Heart left ventricle (tissue), 16 donors: ENCODE measurements around the gene OTOF. TPM values are rescaled to one million over a fixed set of nuclear protein-coding genes. Genes with fewer than 3 reads are reported as not detected.

Experiments used
- ATAC-seq, 4 donors: fragments of 200-7000 bp; cut with Tn5 transposase; one replicate each; pipeline ENCODE4 v1.9.1; 2020 to 2022; ENCODE audit warnings: moderate library complexity in 4 of 4, mild to moderate bottlenecking in 3 of 4, moderate number of reproducible peaks in 1 of 4
- DNase-seq, 5 donors: peaks; one replicate each; pipeline ENCODE4 v3.0.0-alpha.2; 2020
- H3K27ac ChIP-seq, 12 donors: fragments of 200-600 bp; sonication (generic) in 4 of 12; one replicate each; pipeline versions ENCODE4 v1.5.0 to v1.8.0; 2016 to 2022; ENCODE audit warnings: mild to moderate bottlenecking in 2 of 12
- H3K27me3 ChIP-seq, 9 donors: fragments of 200-600 bp; sonication (generic) in 2 of 9; one replicate each; pipeline versions ENCODE4 v1.5.1 to v1.8.0; 2016 to 2022; ENCODE audit warnings: mild to moderate bottlenecking in 3 of 9
- H3K36me3 ChIP-seq, 9 donors: fragments of 200-600 bp; sonication (generic) in 2 of 9; one replicate each; pipeline versions ENCODE4 v1.5.0 to v1.8.0; 2018 to 2022; ENCODE audit warnings: mild to moderate bottlenecking in 2 of 9
- H3K4me1 ChIP-seq, 12 donors: fragments of 200-600 bp; sonication (generic) in 4 of 12; one replicate each; pipeline versions ENCODE4 v1.5.0 to v1.8.0; 2016 to 2022; ENCODE audit warnings: mild to moderate bottlenecking in 3 of 12
- H3K4me3 ChIP-seq, 12 donors: fragments of 200-600 bp; sonication (generic) in 4 of 12; one replicate each; pipeline versions ENCODE4 v1.5.0 to v1.8.0; 2017 to 2022; ENCODE audit warnings: mild to moderate bottlenecking in 9 of 12, moderate library complexity in 4 of 12
- H3K9me3 ChIP-seq, 12 donors: fragments of 200-600 bp; sonication (generic) in 4 of 12; one replicate each; pipeline versions ENCODE4 v1.5.0 to v1.8.0; 2016 to 2022; ENCODE audit warnings: mild to moderate bottlenecking in 1 of 12
- CTCF ChIP-seq, 12 donors: fragments of 200-600 bp; sonication (generic) in 4 of 12; IDR thresholded peaks; one replicate each; pipeline versions ENCODE4 v1.5.0 to v1.8.0; 2018 to 2022; ENCODE audit warnings: antibody characterized with exemption in 12 of 12, mild to moderate bottlenecking in 5 of 12
- POLR2A ChIP-seq, 2 donors: fragments of 450-650 bp; IDR thresholded peaks; one replicate each; pipeline ENCODE4 v1.6.1; 2017; ENCODE audit warnings: antibody characterized with exemption in 2 of 2, mild to moderate bottlenecking in 2 of 2, moderate library complexity in 2 of 2
- WGBS, 4 donors: extraction: QIAGEN DNeasy Blood & Tissue Kit in 2 of 4; methylation state at CpG; one replicate each; pipeline versions ENCODE4 v1.1.5 to v1.1.7; 2013 to 2018; 5-methylcytosine and 5-hydroxymethylcytosine counted together
- intact Hi-C, 10 donors: fragments of 100-400 bp; cut with DNase I; formaldehyde crosslinking; loops; one replicate each; pipeline versions ENCODE4 v1.11.1 to v1.14.2; 2022
- polyA plus RNA-seq, 2 donors: library from polyadenylated mRNA; stranded (reverse); fragments of 200-250 nt; gene quantifications; one replicate each; pipeline ENCODE4 v1.2.3, GENCODE V29; 2013
- total RNA-seq, 9 donors: library from RNA; depleted of rRNA in 2 of 9; stranded (reverse); fragments of >200 nt in 2 of 9; fragmentation: NEBNext Ultra II Directional in 3 of 9; extraction: Animal tissue kit (Norgen Biotek cat#: 25700) in 3 of 9; gene quantifications; one replicate each; pipeline versions ENCODE4 v1.1.0 to v1.2.4, GENCODE V29; 2016 to 2023
- donor health status: ischemic (EF 13 %, LVEDD 7.1; RV severe dilation, severe dysfunction).
- donor health status: healthy with polysubstance abuse.
- donor health status: DM: no; HTN: yes; CAD: no.
- donor health status: DM: no; HTN: no; CAD: no.
- donor health status: ischemic (EF 25% LVEDD 6.9; RV normal size, moderate dysfunction).
- donor health status: ischemic (EF 25% LVEDD 5.7; RV mildly dilated, moderate dysfunction).
- donor health status: healthy.
- donor health status: DM: yes; HTN: yes; CAD: no.
- donor health status: ischemic (EF 35%, LVEDD 5.7; RV mildly dilated, moderate dysfunction).
- donor health status: nonischemic (EF 11% LVEDD 7.7; RV severe dilation, severe dysfunction).
- donor health status: DM: yes; HTN: yes; CAD: no.
- donor health status: PGD.
- donor health status: ischemic (EF 29% LVEDD 5.4; RV normal size, mild dysfunction).
- donor health status: nonischemic (EF 23%, LVEDD 6.1; RV moderate dilation, normal function).

The OTOF gene
- total and polyA plus RNA-seq, 11 donors, result 0.03 to 0.14 (median 0.04) TPM; not detected in 8

GRCh38 chr2:26455037-26455669, 22.8 kb downstream of the OTOF start:
- Histone ChIP-seq H3K27ac (no peak overlapping the region), H3K36me3 (no peaks in the 10 kb centered on the region), H3K27me3 (no peaks in the 10 kb centered on the region), H3K9me3 (peaks cover 0 to 4% (median 0%) of the 10 kb centered on the region in 12 donors), H3K4me1 (peaks cover 0 to 13% (median 0%) of the 10 kb centered on the region in 12 donors), H3K4me3 (no peak overlapping the region)
- no peak for TF ChIP-seq POLR2A (IDR thresholded peaks at IDR 0.05)
- no peak for TF ChIP-seq CTCF (IDR thresholded peaks at IDR 0.05)
- WGBS, 4 donors, result 77 to 87% (median 80%) methylated on average over 11 of the region's 11 CpGs
- intact Hi-C loops, result no loop called here
- peak in 1 of 4 donors; percentile 19 for ATAC-seq
- no peak for DNase-seq

GRCh38 chr2:26454561-26455001, 23.3 kb downstream of the OTOF start:
- WGBS, 4 donors, result 95 to 96% (median 96%) methylated on average over 10 of the region's 10 CpGs
- no peak overlapping the region for H3K4me3 ChIP-seq
- intact Hi-C loops, result no loop called here
- no peak for ATAC-seq
- H3K36me3 ChIP-seq, result no peaks in the 10 kb centered on the region
- no peak for DNase-seq
- TF ChIP-seq CTCF (IDR thresholded peaks at IDR 0.05) (no peak), POLR2A (IDR thresholded peaks at IDR 0.05) (no peak)
- peaks cover 0 to 13% (median 0%) of the 10 kb centered on the region in 12 donors for H3K4me1 ChIP-seq
- no peaks in the 10 kb centered on the region for H3K27me3 ChIP-seq
- no peak overlapping the region for H3K27ac ChIP-seq
- H3K9me3 ChIP-seq, result peaks cover 0 to 4% (median 0%) of the 10 kb centered on the region in 12 donors

- peaks cover 0 to 13% (median 0%) of the 10 kb centered on the region in 12 donors for H3K4me1 ChIP-seq
- no peak overlapping the region for H3K4me3 ChIP-seq
- H3K27me3 ChIP-seq, result no peaks in the 10 kb centered on the region
- intact Hi-C loops, result no loop called here
- DNase-seq, result no peak
- H3K9me3 ChIP-seq, result peaks cover 0 to 4% (median 0%) of the 10 kb centered on the region in 12 donors
- no peak for ATAC-seq
- WGBS, 4 donors, result 84 to 90% (median 86%) methylated on average over 11 of the region's 11 CpGs
- no peak overlapping the region for H3K27ac ChIP-seq
- TF ChIP-seq CTCF (IDR thresholded peaks at IDR 0.05), result no peak
- TF ChIP-seq POLR2A (IDR thresholded peaks at IDR 0.05), result no peak
- H3K36me3 ChIP-seq, result no peaks in the 10 kb centered on the region
These were observed 24.2 kb downstream of the OTOF start for GRCh38 chr2:26453421-26454329.

GRCh38 chr2:26451700-26452099, 26.2 kb downstream of the OTOF start:
- ATAC-seq, result no peak

More at GRCh38 chr2:26451700-26452099, 26.2 kb downstream of the OTOF start:
- DNase-seq, result no peak
- no peak overlapping the region for H3K4me3 ChIP-seq
- WGBS, 4 donors, result 95 to 100% (median 98%) methylated on average over 1 of the region's 1 CpG
- intact Hi-C loops, result no loop called here
- H3K27me3 ChIP-seq, result no peaks in the 10 kb centered on the region
- peaks cover 0 to 13% (median 0%) of the 10 kb centered on the region in 12 donors for H3K4me1 ChIP-seq
- TF ChIP-seq CTCF (IDR thresholded peaks at IDR 0.05) (no peak), POLR2A (IDR thresholded peaks at IDR 0.05) (no peak)
- H3K27ac ChIP-seq, result no peak overlapping the region
- H3K36me3 ChIP-seq, result no peaks in the 10 kb centered on the region
- H3K9me3 ChIP-seq, result peaks cover 0 to 4% (median 0%) of the 10 kb centered on the region in 12 donors
